Activated naive CD8-positive, alpha-beta T cell treated with anti-CD3 and anti-CD28 coated beads, Interleukin-2, amount 50 U/mL, for 16 hours (primary cell): Measurements from ENCODE around the gene SLC24A4.
"Not testable (repeated sequence)": the region's sequence is repeated elsewhere in the genome, so short reads cannot be mapped to it uniquely, and the experiment has no call there.

ENCODE experiments used
- DNase-seq: peaks from one replicate; pipeline ENCODE4 v3.0.0-alpha.2; 2020; ENCODE audit warnings: low read depth, low spot score

The SLC24A4 gene

GRCh38 chr14:92369097-92369496 lies 46.1 kb downstream of the SLC24A4 start:
- no peak for DNase-seq

GRCh38 chr14:92372230-92372629 lies 49.3 kb downstream of the SLC24A4 start:
- DNase-seq: no peak

- no peak for DNase-seq
Observed at GRCh38 chr14:92373336-92373735, 50.4 kb downstream of the SLC24A4 start.

GRCh38 chr14:92380131-92380530 lies 57.2 kb downstream of the SLC24A4 start:
- DNase-seq: no peak

GRCh38 chr14:92380582-92380981 lies 57.6 kb downstream of the SLC24A4 start:
- no peak for DNase-seq

GRCh38 chr14:92382677-92383076 lies 59.7 kb downstream of the SLC24A4 start:
- DNase-seq: no peak

- DNase-seq: no peak
Observed at GRCh38 chr14:92383805-92384204, 60.8 kb downstream of the SLC24A4 start.

- DNase-seq: no peak
Observed at GRCh38 chr14:92384461-92385133, 61.6 kb downstream of the SLC24A4 start.

GRCh38 chr14:92385561-92385960 lies 62.6 kb downstream of the SLC24A4 start:
- no peak for DNase-seq

GRCh38 chr14:92386165-92386564 lies 63.2 kb downstream of the SLC24A4 start:
- DNase-seq: no peak

- DNase-seq: no peak
Observed at GRCh38 chr14:92386637-92387036, 63.7 kb downstream of the SLC24A4 start.

- no peak for DNase-seq
Observed at GRCh38 chr14:92387578-92387977, 64.6 kb downstream of the SLC24A4 start.

GRCh38 chr14:92389598-92390158 lies 66.7 kb downstream of the SLC24A4 start:
- no peak for DNase-seq

GRCh38 chr14:92391726-92392125 lies 68.8 kb downstream of the SLC24A4 start:
- DNase-seq: no peak

GRCh38 chr14:92392711-92393110 lies 69.7 kb downstream of the SLC24A4 start:
- DNase-seq: no peak

GRCh38 chr14:92397150-92397952 lies 74.4 kb downstream of the SLC24A4 start:
- DNase-seq: no peak

- no peak for DNase-seq
Observed at GRCh38 chr14:92397953-92398564, 75.1 kb downstream of the SLC24A4 start.

GRCh38 chr14:92398888-92399636 lies 76.1 kb downstream of the SLC24A4 start:
- DNase-seq: no peak

- DNase-seq: no peak
Observed at GRCh38 chr14:92400579-92401444, 77.8 kb downstream of the SLC24A4 start.

GRCh38 chr14:92401561-92401960 lies 78.6 kb downstream of the SLC24A4 start:
- no peak for DNase-seq

GRCh38 chr14:92402500-92402899 lies 79.5 kb downstream of the SLC24A4 start:
- not testable (repeated sequence) for DNase-seq
